Thoracic aorta (tissue), 2 donors: ENCODE data around the gene USB1. TPM values are rescaled to one million over a fixed set of nuclear protein-coding genes. Genes with fewer than 3 reads are reported as not detected.
A peak's percentile ranks its signal among the peaks of the same experiment; 100 is the strongest.

Experiments
- ATAC-seq: fragments of 150-250 bp; one replicate; pipeline ENCODE4 v1.8.0; 2017; ENCODE audit warnings: low read depth; ENCODE audit not compliant: insufficient number of reproducible peaks, low FRiP score
- DNase-seq: peaks from one replicate; pipeline ENCODE4 v3.0.0-alpha.2; 2020; ENCODE audit warnings: low spot score
- H3K27ac ChIP-seq, 2 donors: fragments of 200-600 bp; sonication (generic); 1 replicate in 1 of 2; 2 replicates in 1 of 2; pipeline ENCODE4 v1.5.1; 2016; ENCODE audit warnings: mild to moderate bottlenecking in 2 of 2, moderate library complexity in 2 of 2
- H3K27me3 ChIP-seq: fragments of 200-600 bp; sonication (generic); replicated peaks from 2 replicates; pipeline ENCODE4 v1.6.0; 2016; ENCODE audit warnings: mild to moderate bottlenecking; ENCODE audit not compliant: insufficient read depth
- H3K36me3 ChIP-seq: fragments of 200-600 bp; sonication (generic); one replicate; pipeline ENCODE4 v1.5.1; 2016
- H3K4me1 ChIP-seq, 2 donors: fragments of 200-600 bp; sonication (generic); 1 replicate in 1 of 2; 2 replicates in 1 of 2; pipeline versions ENCODE4 v1.5.1 to v1.6.0; 2016; ENCODE audit warnings: low read depth in 2 of 2, mild to moderate bottlenecking in 1 of 2; ENCODE audit not compliant: control insufficient read depth in 1 of 2
- H3K4me3 ChIP-seq: fragments of 200-600 bp; sonication (generic); 2 replicates; pipeline ENCODE4 v1.5.1; 2016; ENCODE audit warnings: mild to moderate bottlenecking
- H3K9me3 ChIP-seq: fragments of 200-600 bp; sonication (generic); 2 replicates; pipeline ENCODE4 v1.5.1; 2016
- CTCF ChIP-seq: fragments of 200-600 bp; sonication (generic); IDR thresholded peaks from one replicate; pipeline ENCODE4 v1.5.1; 2019; ENCODE audit warnings: antibody characterized with exemption
- total RNA-seq, 2 donors: library from RNA; depleted of rRNA; stranded (reverse); fragments of >200 nt; gene quantifications; one replicate each; pipeline versions ENCODE4 v1.1.0 to v1.2.3, GENCODE V29; 2016

The USB1 gene
- total RNA-seq, 2 donors from 2014 or later: 55.9 to 90.3 TPM

- H3K4me1 ChIP-seq: peaks cover 13 to 25% of the 10 kb centered on the region in 2 donors
- H3K9me3 ChIP-seq: no peaks in the 10 kb centered on the region
- H3K27me3 ChIP-seq: no peaks in the 10 kb centered on the region
- no peak for TF ChIP-seq CTCF
- peaks cover 22% of the 10 kb centered on the region for H3K36me3 ChIP-seq
- no peak for DNase-seq
- no peak overlapping the region for H3K27ac ChIP-seq
- no peak overlapping the region for H3K4me3 ChIP-seq
- no peak for ATAC-seq
Observed at GRCh38 chr16:57997176-57997527, 4.1 kb upstream of the USB1 start.

- H3K27me3 ChIP-seq: no peaks in the 10 kb centered on the region
- H3K36me3 ChIP-seq: peaks cover 22% of the 10 kb centered on the region
- DNase-seq (no peak), ATAC-seq (no peak)
- no peak for TF ChIP-seq CTCF
- H3K4me3 ChIP-seq: no peak overlapping the region
- no peak overlapping the region for H3K27ac ChIP-seq
- peaks cover 13 to 25% of the 10 kb centered on the region in 2 donors for H3K4me1 ChIP-seq
- H3K9me3 ChIP-seq: no peaks in the 10 kb centered on the region
Observed at GRCh38 chr16:57997528-57998265, 3.5 kb upstream of the USB1 start.

- H3K9me3 ChIP-seq: no peaks in the 10 kb centered on the region
- no peak for TF ChIP-seq CTCF
- no peaks in the 10 kb centered on the region for H3K27me3 ChIP-seq
- no peak overlapping the region for H3K4me3 ChIP-seq
- H3K4me1 ChIP-seq: peaks cover 13 to 25% of the 10 kb centered on the region in 2 donors
- H3K27ac ChIP-seq: no peak overlapping the region
- no peak for DNase-seq
- no peak for ATAC-seq
- peaks cover 22% of the 10 kb centered on the region for H3K36me3 ChIP-seq
Observed at GRCh38 chr16:57998486-57998885, 2.7 kb upstream of the USB1 start.

- Histone ChIP-seq H3K9me3 (no peaks in the 10 kb centered on the region), H3K27ac (no peak overlapping the region), H3K36me3 (peaks cover 22% of the 10 kb centered on the region), H3K4me1 (peaks cover 13 to 25% of the 10 kb centered on the region in 2 donors), H3K4me3 (peak overlapping the region; percentile 84), H3K27me3 (no peaks in the 10 kb centered on the region)
- ATAC-seq: no peak
- no peak for DNase-seq
- TF ChIP-seq CTCF: no peak
Observed at GRCh38 chr16:57998992-57999365, 2.2 kb upstream of the USB1 start.

- ATAC-seq (no peak), DNase-seq (no peak)
- Histone ChIP-seq H3K9me3 (no peaks in the 10 kb centered on the region), H3K27me3 (no peaks in the 10 kb centered on the region), H3K4me3 (peak overlapping the region; percentile 84), H3K36me3 (peaks cover 22% of the 10 kb centered on the region), H3K27ac (peak overlapping the region in 1 of 2 donors; percentile 83), H3K4me1 (peaks cover 13 to 25% of the 10 kb centered on the region in 2 donors)
- TF ChIP-seq CTCF: no peak
Observed at GRCh38 chr16:57999366-57999970, 1.7 kb upstream of the USB1 start.
